Esophagus mucosa (tissue), 1 donor: Measurements from ENCODE around the gene ZNF792. TPM values are rescaled to one million over a fixed set of nuclear protein-coding genes. Genes with fewer than 3 reads are reported as not detected.
"Not testable (repeated sequence)": the region's sequence is repeated elsewhere in the genome, so short reads cannot be mapped to it uniquely, and the experiment has no call there.

Source experiments
- ATAC-seq: fragments of 200-7000 bp; cut with Tn5 transposase; one replicate; pipeline ENCODE4 v1.9.1; 2020
- total RNA-seq: library from RNA; stranded (reverse); gene quantifications from one replicate; pipeline ENCODE4 v1.2.4, GENCODE V29; 2023
- donor health status: DM: yes; HTN: yes; CAD: no.

The ZNF792 gene
- total RNA-seq, 1 donor from 2014 or later: 1.8 TPM

DNA sequence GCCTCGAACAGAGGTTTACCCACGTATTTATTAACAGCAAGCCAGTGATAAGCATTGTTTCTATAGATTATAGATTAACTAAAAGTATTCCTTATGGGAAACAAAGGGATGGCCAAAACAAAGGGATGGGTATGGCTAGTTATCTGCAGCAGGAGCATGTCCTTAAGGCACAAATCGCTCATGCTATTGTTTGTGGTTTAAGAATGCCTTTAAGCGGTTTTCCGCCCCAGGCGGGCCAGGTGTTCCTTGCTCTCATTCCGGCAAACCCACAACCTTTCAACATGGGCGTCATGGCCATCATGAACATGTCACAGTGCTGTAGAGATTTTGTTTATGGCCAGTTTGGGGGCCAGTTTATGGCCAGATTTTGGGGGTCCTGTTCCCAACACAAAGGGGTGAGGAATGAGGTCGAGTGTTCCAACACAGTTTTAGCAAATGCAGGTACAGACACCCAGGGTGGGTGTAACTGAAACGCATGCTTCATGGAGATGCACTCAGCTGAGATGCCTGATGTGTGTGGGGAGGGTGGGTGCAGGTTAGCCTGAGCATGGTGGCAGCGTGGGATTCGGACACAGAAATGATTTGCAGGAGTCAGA is 6.3 kb upstream of the ZNF792 start:
- ATAC-seq: not testable (repeated sequence)

DNA sequence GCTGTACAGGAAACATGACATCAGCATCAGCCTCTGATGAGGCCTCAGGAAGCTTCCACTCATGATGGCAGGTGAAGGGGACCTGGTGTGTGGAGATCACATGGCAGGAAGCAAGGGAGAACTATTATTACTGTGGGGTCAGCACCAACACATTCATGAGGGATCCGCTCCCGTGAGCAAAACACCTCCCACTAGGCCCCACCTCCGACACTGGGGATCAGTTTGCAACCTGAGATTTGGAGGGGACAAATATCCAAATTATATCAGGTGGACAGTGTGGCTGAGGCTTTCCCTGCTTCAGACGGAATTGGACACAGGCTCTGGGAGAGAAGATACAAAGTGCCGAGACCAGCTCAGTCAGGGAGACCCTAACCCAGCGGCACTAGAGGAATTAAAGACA is 5.7 kb upstream of the ZNF792 start:
- ATAC-seq: no peak

DNA sequence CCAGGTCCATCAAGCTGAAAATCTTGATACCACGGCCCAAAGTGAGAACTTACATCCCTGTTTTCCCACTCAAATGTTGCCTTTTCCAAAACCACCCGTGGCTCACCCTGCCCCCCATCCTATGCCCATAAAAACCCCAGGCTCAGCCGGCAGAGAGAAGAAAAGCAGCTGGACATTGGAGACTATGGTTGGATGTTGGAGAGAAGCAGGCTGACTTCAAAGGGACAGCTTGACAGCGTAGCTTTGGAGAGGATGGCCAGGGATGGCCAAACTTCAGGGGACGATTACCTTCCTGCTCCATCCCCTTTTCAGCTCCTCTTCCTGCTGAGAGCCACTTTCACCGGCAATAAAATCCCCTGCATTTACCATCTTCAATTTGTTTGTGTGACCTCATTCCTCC is 3.5 kb upstream of the ZNF792 start:
- no peak for ATAC-seq

DNA sequence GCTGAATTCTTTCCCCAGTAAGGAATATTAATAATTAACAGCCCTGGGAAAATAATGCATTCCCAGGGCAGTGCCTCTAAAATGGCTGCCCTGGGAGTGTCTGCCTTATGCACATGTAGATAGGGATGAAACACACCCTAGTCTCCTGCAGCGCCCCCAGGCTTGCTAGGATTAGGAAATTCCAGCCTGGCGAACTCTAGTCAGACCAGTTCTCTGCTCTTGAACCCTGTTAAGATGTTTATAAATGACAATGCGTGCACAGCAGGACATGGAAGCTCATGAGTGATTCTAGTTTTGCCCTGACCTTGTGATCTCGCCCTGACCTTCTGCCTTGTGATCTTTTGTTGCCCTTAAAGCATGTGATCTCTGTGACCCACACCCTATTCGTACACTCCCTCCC is 1.5 kb upstream of the ZNF792 start:
- not testable (repeated sequence) for ATAC-seq

DNA sequence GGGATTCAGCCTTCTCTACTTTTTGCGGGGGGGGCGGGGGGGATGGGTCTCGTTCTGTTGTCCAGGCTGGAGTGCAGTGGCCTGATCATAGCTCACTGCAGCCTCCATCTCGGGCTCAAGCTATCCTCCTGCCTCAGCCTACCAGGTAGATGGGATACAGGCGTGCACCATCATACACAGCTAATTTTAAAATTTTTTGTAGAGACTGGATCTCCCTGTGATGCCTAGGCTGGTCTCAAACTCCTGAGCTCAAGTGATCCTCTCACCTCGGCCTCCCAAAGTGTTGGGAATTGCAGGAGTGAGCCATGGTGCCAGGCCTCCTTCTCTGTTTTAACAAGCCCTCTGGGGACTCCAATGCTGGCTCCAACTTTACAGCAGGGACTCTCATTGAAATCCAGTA is 569 bp upstream of the ZNF792 start:
- ATAC-seq: no peak

DNA sequence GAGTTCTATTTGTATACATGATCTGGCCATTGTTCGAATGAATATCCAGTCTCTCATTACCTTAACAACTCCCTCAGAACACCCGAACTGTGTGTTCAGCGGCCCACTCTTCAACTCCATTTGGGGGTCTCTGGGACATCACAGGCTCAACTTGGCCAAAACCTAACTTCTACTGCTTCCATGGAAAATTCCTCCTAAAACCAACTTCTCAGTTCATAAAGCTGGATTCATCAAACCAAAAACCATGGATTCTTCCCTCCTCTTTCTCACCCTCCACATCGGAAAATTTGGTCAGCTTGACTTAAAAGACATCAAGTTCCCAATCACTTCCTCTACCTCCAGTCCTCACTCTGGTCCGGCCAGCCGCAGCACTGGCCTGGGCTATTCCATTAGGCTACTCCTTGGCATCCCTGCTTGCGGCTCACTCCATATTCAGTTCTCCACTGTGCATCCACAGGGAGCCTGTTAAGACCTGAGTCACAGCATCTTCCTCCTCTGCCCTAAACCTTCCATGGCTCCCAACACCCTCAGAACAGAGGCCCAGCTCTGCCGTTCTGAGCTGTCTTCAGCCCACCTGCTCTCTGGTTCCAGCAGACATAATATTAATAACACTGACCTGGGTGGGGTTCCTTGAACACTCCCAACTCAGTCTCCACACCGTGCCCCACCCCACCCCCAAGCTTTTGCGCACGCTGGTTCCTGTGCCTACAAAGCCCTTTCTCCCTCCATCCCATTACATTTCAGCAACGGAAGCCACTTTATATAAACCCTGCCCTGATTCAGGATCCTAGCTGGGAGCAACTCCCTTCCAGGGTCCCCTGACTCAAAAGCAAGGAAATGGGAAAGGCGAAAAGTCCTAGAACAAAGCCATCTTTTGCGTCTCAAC is 1.1 kb downstream of the ZNF792 start:
- no peak for ATAC-seq

DNA sequence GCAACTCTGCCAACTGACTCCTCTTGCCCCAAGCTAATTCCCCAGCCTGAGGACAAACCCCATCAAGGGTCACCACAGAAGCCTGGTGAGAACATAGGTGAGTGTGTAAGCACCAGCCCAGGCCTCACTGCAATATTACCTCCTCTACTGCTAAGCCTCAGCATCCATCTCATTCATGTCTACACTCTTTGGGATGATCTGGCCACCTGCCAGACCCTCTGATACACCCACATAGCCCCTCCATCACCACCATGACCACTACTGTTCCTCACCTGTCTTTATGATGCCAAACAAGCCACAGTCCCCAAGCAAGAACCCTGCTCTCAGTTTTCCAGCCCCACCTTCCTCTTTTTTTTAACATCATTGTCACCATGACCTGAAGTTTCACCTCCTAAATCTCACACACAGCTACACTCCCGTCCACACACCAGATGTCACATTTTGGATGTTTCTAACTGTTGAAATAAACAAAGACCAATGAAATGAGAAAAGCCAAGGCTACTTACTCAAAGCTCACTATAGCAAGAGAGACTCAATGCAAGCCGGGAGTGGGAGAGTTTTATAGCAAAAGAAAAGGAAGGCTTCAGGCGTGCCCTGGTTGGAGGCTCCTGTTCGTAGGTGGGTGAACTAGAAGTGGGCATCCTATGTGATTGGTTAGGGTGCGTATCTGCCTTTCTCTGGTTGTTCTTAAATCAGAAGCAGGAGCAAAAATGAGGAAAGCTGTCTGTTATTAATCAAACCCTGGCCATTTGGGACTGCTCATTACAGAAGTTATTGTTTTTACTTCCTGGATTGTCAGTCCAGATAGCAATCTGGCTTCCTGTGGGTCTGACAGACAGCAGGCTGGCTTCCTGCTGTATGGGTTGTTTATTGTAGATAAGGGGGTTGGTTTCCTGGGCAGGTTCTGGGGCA is 2.0 kb downstream of the ZNF792 start:
- ATAC-seq: no peak

DNA sequence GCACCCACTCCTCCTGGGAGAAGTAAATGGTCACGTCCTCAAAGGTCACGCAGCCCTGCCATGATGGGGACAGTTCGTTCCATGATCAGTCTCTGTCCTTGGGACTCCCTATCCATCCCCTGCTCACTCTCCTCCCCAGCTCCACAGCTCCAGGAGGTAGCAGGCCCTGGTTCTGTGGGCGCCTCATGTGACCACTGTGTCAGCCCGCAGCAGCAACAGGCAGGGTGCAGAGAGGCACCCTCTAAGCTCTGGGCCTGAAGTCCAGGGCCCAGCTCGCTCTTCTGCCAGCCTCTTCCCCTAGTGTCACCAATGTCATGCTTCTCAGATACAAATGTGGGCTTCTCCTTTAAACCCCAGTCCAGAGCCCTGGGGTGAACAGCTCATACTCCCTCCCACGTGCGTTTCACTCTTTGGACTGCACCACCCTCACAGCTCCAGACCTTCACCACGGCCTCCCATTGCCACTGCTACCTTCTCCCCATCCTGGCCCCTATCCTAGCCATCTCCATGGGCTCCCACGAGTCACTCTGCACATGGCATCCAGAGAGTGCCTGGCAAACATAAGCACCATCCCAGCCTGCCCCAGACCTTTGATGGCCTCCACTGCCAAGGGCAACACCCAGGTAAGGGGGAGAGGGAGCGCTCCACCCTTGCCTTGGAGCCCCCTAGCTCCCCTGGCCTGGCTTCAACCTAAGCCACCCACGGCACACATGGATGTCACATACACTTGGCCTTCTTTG is 2.9 kb downstream of the ZNF792 start:
- ATAC-seq: no peak

DNA sequence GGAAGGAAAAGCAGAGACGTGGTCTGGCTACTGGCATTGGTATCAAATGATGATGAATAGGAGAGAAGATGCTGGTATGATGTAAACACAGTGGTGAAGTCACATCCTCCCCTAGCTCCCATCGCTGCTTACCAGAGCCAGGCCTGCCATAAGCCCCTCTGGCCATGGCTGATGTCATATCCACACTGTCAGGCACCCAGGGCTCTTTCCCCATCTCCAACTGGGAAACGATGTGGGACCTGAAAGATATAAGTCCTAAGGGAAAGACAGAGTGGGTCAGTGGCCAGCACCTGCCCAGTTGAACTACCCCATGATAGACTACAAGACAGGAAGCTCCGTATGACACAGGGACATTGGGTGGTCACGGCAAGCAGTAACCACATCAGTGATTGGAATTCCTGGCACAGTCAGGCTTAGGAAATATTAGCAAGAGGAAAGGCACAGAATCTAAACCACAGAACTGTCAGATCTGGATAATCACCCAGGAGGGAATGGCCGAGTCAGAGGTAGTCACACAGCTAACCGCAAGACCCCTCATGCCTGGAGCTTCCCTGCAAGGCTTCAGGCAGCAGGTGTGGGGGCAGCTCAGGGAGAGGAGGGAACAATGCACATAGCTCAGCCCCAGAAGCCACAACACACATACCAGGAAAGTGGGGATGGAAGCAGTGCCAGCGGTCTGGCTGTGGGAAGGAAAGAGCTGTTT is 3.8 kb downstream of the ZNF792 start:
- ATAC-seq: no peak

DNA sequence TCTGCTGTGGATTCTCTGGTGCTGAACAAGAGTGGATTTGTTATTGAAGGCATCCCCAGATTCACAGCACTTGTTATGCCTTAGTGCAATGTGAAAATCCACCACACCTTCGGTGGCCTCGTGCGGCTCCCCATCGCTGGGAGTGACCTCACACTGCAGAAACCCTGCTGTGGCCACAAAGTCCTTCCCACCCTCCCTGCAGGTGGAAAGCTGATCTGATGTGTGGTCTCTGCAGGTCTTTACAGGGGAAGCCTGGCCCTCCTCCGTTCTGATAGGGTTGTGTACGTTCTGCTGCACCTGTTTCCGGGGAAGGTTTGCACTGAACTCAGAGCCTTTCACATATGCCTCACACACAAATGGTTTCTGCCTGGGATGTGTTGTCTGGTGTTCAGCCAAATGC is 5.0 kb downstream of the ZNF792 start:
- ATAC-seq: no peak

DNA sequence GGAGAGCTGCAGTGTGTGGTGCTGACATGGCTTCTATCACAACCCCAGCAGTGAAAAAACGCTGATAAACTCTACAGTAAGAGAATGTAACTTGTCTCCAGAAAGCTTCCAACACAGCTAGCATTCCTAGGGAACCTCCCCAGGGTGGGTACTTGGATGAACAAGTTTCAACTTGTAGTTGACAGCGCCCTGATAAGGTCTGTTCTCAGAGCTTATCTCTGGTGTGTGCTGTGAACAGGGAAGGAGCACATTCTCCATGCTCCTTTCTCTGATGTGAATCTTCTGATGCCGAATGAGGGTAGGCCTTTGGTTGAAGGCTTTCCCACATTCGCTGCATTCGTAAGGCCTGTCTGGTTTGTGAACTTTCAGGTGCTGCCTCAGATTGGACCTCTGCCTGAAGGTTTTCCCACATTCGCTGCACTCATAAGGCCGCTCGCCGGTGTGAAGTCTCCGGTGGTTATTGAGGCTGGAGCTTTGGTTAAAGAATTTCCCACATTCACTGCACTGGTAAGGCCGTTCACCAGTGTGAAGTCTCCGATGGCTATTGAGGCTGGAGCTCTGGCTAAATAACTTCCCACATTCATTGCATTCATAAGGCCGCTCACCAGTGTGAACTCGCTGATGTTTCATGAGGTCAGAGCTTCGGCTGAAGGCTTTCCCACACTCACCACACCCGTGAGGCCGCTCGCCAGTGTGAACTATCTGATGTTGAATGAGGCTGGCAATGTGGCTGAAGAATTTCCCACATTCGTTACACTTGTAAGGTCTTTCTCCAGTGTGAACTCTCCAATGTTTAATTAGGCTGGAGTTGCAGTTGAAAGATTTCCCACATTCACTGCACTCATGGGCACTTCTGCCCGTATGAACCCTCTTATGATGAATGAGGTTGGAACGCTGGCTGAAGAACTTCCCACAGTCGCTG is 5.9 kb downstream of the ZNF792 start:
- no peak for ATAC-seq

DNA sequence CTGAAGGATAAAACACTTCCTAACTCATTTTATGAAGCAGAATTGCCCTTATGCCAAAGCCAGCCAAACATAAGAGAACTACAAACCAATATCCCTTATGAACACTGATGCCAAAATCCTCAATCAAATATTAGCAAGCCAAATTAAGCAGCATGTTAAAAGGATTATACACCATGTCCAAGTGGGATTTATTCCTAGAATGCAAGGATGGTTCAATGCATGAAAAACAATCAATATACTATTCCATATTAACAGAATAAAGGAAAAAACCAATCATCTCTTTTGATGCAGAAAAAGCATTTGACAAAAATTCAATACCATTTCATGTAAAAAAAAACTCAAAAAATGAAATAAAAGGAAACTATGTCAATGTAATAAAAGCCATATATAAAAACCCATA is 10.9 kb downstream of the ZNF792 start:
- ATAC-seq: no peak

DNA sequence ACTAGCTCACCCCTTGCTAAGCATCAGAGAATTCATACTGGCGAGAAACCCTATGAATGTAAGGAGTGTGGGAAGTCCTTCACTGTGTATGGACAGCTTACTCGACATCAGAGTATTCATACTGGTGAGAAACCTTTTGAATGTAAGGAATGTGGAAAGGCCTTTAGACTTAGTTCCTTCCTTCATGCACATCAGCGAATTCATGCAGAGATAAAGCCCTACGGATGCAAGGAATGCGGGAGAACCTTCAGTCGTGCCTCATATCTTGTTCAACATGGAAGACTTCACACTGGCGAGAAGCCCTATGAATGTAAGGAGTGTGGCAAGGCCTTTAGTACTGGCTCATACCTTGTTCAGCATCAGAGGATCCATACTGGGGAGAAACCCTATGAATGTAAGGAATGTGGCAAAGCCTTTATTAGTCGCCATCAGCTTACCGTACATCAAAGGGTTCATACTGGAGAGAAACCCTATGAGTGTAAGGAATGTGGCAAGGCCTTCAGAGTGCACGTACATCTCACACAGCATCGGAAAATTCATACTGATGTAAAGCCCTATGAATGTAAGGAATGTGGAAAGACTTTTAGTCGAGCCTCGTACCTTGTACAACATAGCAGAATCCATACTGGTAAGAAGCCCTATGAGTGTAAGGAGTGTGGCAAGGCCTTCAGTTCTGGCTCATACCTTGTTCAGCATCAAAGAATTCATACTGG is 20.0 kb downstream of the ZNF792 start:
- ATAC-seq: no peak

DNA sequence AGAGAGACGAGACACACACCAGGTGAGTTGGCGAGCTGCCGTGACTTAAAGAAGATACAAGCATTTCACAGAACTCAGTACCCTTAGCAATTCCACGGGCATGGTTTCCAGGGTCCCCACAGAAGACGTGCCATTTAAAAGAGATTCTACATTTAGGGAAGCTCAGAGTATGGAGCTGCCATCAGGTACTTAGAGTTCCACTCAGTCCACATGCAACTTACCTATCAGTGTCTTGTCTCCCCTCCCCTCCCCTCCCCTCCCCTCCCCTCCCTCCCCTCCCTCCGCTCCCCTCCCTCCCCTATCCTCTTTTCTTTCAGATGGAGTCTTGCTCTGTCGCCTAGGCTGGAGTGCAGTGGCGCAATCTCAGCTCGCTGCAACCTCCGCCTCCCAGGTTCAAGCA is 25.1 kb downstream of the ZNF792 start:
- no peak for ATAC-seq

DNA sequence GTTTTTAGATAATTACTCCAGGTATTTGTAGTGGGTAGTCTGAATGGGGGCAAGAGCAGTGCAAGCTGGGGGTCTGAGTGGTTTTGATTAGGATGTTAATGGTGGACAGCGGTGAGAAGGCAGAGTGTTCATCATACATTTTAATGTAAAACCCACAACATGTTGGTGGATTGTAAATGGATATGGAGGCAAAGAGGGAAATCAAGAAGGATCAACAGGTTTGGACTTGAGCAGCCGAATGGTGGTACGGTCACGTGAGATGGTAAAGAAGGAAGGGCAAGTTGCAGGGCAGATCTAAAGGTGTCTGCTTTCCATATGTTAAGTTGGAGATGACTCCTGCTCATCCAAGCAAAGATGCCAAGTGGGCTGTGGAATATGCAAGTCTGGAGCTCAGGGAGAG is 27.8 kb downstream of the ZNF792 start:
- no peak for ATAC-seq

DNA sequence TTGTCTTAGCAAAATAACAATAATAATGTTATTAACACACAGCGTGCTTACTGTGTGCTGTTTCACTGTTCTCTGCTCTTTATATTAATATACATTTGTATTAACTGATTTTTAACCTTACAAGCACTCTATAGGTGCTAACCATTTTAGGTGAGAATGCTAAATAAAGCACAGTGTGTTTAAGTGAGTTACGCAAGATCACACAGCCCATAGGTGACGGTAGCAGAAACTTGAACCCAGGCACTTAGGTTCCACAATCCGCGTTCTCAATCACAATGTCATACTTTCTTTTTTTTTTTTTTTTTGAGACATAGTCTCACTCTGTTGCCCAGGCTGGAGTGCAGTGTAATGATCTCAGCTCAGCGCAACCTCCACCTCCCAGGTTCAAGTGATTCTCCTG is 31.5 kb downstream of the ZNF792 start:
- no peak for ATAC-seq

DNA sequence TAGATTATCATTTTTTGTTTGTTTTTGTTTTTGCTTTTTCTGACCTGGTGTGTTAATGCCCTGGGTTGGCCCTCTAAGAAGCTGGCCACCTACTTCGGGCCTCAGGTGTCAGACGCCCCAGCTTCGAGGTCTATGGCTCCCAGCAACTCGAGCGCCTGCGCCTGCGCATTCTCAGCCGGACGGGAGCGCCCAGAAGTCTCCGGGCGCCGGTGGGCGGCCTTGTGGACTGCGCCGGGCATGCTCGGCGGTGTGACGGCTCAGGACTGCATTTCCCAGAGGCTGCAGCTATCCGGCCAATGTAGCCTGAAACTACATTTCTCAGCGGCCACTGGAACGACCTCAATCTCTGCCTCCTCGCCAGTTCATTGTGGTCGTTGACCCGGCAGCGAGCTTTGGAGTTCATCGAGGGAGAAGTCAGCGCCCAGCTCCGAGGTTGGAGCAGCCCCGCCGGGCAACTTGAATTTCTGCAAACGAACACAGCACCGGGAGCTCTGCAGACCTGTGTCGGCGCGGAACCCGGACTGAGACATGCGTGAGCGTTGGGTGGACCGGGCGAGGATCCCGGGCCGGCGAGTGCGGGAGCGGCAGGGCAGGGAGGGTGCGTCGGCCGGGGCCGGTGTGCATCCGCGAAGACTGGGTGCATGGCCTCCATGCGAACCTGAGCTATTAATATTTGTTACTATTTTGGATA is 37.2 kb downstream of the ZNF792 start, which contains the start of gene ZNF30:
ZNF30 (plus strand) TSS at position 219 of the 691 bp plus-strand sequence. CDS start 3,045 bp downstream, outside the sequence.
- peak; percentile 94 for ATAC-seq

DNA sequence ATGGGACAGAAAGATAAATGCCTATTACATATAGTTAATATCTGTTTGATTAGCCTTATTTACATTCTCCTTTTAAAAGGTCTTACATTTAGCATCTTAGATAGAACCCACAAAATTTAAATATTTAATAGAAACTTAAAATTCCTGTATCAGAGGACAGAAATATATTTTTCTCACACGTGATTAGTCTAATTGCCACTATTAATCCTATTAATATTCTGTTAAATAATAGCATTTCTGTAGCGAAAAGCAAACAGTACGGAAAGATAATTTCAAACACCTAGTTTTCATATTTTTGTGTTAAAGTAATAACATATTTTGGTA is 37.7 kb downstream of the ZNF792 start:
- no peak for ATAC-seq

DNA sequence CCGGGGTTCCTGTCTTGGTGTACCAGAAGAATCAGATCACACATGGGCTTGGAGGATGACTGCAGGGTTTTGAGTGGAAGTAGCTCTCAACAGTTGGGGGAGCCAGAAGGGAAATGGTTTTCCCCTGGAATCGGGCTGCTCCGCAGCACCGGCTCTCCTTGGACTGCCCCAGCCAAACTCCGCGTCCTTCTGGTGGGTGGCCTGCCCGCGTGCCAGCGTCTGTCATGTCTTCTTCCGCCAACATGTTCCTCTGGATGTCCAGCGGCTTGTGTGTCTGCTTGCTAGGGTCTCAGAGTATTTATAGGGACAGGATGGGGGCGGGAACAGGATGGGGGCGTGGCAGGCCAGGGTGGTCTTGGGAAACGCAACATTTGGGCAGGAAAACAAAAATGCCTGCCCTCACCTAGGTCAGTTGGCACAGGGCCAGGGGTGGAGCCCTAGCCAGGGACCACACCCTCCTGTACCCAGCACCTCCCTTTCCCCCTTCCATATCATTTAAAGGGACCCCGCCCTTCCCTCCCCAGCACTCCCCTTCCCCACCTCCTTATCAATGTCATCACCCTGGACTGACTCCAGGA is 38.7 kb downstream of the ZNF792 start:
- no peak for ATAC-seq
